ENCODE results near the gene RNF135.

DNA sequence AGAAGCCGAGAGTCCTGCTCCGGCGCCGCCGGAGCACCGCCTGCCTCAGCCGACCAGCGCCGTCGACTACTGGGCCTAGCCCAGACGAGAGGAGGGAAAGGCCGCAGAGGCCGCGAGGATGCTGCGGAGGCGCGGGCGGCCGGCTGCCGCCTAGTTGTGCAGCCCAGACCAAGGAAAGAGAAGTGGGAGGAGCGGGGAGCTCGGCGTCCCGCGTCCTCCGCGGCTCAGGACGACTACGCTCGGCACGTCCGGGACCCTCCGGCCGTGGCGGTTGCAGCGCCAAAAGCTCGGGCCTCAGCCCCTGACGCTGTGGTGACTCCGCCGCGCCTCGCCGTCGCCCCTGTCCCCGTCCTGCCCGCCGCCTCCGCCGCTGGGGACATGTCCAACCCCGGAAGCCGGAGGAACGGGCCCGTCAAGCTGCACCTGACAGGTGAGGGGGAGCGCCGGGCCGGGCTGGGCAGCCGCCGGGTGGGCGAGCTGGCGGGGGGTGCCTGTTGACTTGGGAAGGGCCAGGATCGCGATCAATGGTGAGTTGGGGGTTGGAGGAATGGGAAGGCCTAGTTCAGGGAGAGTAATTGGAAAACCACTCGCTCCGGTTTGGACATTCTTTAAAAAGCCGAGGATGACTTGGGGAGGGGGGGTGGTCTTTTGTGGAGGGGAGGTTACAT lies 37.7 kb downstream of the RNF135 start:
- TF ChIP-seq, protein P1, sequence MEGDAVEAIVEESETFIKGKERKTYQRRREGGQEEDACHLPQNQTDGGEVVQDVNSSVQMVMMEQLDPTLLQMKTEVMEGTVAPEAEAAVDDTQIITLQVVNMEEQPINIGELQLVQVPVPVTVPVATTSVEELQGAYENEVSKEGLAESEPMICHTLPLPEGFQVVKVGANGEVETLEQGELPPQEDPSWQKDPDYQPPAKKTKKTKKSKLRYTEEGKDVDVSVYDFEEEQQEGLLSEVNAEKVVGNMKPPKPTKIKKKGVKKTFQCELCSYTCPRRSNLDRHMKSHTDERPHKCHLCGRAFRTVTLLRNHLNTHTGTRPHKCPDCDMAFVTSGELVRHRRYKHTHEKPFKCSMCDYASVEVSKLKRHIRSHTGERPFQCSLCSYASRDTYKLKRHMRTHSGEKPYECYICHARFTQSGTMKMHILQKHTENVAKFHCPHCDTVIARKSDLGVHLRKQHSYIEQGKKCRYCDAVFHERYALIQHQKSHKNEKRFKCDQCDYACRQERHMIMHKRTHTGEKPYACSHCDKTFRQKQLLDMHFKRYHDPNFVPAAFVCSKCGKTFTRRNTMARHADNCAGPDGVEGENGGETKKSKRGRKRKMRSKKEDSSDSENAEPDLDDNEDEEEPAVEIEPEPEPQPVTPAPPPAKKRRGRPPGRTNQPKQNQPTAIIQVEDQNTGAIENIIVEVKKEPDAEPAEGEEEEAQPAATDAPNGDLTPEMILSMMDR (conservative IDR thresholded peaks at IDR 0.05; ENCODE audit: low read length), result no peak
- 0 out of 2 replicates have a peak, but pooled peaks have one; percentile 24 for TF ChIP-seq EZH2phosphoT487 (IDR thresholded peaks at IDR 0.05; ENCODE audit: borderline replicate concordance, low read depth, low read length)

Data from OCI-LY7 (cell line).